ENCODE data around the gene RFT1.

Gene RFT1

GRCh38 chr3:53160660-53161449 lies 30.6 kb upstream of the RFT1 start, which contains the start of gene PRKCD:
PRKCD (plus strand) TSS chr3:53161209; CDS start chr3:53178423, 17,214 bp downstream.
- no peaks in the 10 kb centered on the region for H3K9me3 ChIP-seq (ENCODE audit: low read depth, low read length)
- H3K36me3 ChIP-seq (ENCODE audit: insufficient read depth, low read length) = no peaks in the 10 kb centered on the region
- no peak within 1 kb of the TSS for H3K27ac ChIP-seq
- H3K4me3 ChIP-seq = peak within 1 kb of the TSS; percentile 77
- peak within 1 kb of the TSS; percentile 26 for H3K9ac ChIP-seq (ENCODE audit: insufficient read length)
- DNase-seq (ENCODE audit: low read depth, low spot score) = no peak
- TF ChIP-seq FOXP2 (optimal IDR thresholded peaks at IDR 0.05; ENCODE audit: control extremely low read depth, extremely low read length, insufficient read depth) (no peak), POLR2AphosphoS5 (IDR thresholded peaks at IDR 0.05; ENCODE audit: borderline replicate concordance, low read depth, low read length) (no peak), EZH2 (IDR thresholded peaks at IDR 0.05) (no peak)

GRCh38 chr3:53160061-53160659 lies 29.9 kb upstream of the RFT1 start:
- DNase-seq (ENCODE audit: low read depth, low spot score) = no peak
- Histone ChIP-seq H3K27ac (no peak overlapping the region), H3K36me3 (ENCODE audit: insufficient read depth, low read length) (no peaks in the 10 kb centered on the region), H3K9me3 (ENCODE audit: low read depth, low read length) (no peaks in the 10 kb centered on the region), H3K4me3 (no peak overlapping the region), H3K9ac (ENCODE audit: insufficient read length) (no peak overlapping the region)
- TF ChIP-seq EZH2 (IDR thresholded peaks at IDR 0.05) = no peak
- no peak for TF ChIP-seq FOXP2 (optimal IDR thresholded peaks at IDR 0.05; ENCODE audit: control extremely low read depth, extremely low read length, insufficient read depth)
- TF ChIP-seq POLR2AphosphoS5 (IDR thresholded peaks at IDR 0.05; ENCODE audit: borderline replicate concordance, low read depth, low read length) = no peak

DNA sequence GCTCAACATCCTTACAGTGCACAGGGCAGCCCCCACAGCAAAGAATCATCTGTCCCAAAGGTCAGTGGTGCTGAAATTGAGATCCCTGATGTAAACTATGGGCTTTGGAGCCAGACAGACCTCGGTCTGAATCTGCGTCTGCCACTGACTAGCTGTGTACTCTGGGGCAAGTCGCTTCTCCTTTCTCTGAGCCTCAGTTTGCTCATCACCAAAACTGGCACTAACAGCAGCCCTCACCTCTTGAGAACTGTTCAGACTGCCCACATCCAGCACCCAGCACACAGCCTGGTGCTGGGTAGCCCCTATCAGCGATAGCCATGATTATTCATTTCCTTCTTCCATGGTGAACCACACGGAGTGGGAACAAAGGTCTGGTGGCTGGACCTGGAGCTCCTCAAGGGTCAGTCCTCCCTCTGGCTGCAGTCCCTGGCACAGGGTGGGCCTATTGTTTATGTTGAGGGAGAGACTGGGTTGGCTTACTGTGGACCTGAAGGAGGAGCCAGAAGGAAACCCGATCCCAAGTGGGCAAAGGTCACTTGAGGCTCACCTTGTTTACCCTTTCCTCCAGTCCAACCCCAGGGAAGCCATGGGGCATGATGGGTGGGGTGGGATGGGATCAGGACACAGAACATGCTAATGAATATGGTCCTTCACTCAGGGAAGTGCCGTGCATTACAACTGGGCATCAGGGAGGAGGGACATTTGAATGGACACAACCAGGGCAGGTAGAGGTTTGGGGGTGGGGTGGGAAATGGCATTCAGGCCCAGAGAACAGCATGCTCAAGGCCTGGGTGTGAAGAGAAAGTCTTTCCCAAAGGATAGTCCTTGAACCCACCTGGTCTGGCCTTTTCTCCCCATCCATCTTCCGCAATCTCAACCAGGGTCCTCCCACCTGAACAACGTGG lies 29.2 kb upstream of the RFT1 start:
- H3K9ac ChIP-seq (ENCODE audit: insufficient read length) = no peak overlapping the region
- no peak overlapping the region for H3K27ac ChIP-seq
- H3K36me3 ChIP-seq (ENCODE audit: insufficient read depth, low read length) = no peaks in the 10 kb centered on the region
- TF ChIP-seq POLR2AphosphoS5 (IDR thresholded peaks at IDR 0.05; ENCODE audit: borderline replicate concordance, low read depth, low read length) = no peak
- no peak for TF ChIP-seq FOXP2 (optimal IDR thresholded peaks at IDR 0.05; ENCODE audit: control extremely low read depth, extremely low read length, insufficient read depth)
- no peak for TF ChIP-seq EZH2 (IDR thresholded peaks at IDR 0.05)
- H3K9me3 ChIP-seq (ENCODE audit: low read depth, low read length) = no peaks in the 10 kb centered on the region
- no peak overlapping the region for H3K4me3 ChIP-seq
- no peak for DNase-seq (ENCODE audit: low read depth, low spot score)

DNA sequence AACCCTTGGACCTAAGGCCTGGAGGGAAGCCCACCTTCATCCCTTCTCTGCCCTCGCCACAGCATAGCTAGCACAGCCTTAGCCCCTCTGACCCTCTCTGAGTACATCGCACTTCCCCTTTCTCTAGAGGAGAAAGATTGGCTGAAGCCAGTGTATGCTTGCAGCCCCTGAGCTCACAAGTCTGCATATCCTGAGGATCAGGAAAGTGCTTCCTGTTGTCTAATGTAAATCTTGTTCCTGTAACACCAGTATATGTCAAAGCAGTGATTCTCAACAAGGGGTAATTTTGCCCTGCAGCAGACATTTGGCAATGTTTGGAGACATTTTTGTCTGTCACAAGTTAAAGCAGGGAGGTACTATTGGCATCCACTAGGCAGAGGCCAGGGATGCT lies 28.5 kb upstream of the RFT1 start:
- DNase-seq (ENCODE audit: low read depth, low spot score) = no peak
- Histone ChIP-seq H3K9ac (ENCODE audit: insufficient read length) (no peak overlapping the region), H3K9me3 (ENCODE audit: low read depth, low read length) (no peaks in the 10 kb centered on the region), H3K36me3 (ENCODE audit: insufficient read depth, low read length) (no peaks in the 10 kb centered on the region), H3K4me3 (no peak overlapping the region), H3K27ac (no peak overlapping the region)
- TF ChIP-seq EZH2 (IDR thresholded peaks at IDR 0.05) = no peak
- no peak for TF ChIP-seq POLR2AphosphoS5 (IDR thresholded peaks at IDR 0.05; ENCODE audit: borderline replicate concordance, low read depth, low read length)
- no peak for TF ChIP-seq FOXP2 (optimal IDR thresholded peaks at IDR 0.05; ENCODE audit: control extremely low read depth, extremely low read length, insufficient read depth)

DNA sequence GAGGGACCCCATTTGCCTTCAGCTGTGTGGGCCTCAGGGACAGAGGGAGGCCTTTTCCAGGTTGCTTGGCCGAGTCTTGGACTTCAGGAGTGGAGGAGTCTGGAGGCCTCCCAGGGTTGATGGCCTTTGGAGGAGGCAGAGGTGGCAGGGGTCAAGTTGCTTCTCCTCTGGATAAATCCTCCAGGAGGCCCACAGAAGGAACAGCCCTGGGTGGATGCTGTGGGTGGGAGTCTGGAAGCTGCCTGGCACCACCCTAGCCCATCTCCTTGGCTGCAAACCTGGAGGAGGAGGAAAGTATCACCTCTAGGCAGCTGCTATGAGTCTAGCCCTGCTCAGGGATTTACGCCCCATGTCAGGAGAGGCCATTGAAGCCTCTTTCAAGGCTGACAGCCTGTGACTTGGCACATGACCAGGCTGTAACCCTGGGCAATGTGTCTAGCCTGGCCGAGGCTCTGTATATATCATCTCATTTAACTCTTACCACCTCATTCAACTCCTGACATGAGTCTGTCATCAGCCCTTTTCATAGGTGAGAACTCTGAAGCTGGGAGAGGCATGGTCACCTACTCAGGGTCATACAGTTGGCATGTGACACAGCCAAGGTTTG lies 27.8 kb upstream of the RFT1 start:
- Histone ChIP-seq H3K4me3 (no peak overlapping the region), H3K36me3 (ENCODE audit: insufficient read depth, low read length) (no peaks in the 10 kb centered on the region), H3K27ac (no peak overlapping the region), H3K9ac (ENCODE audit: insufficient read length) (no peak overlapping the region), H3K9me3 (ENCODE audit: low read depth, low read length) (no peaks in the 10 kb centered on the region)
- TF ChIP-seq EZH2 (IDR thresholded peaks at IDR 0.05) (no peak), FOXP2 (optimal IDR thresholded peaks at IDR 0.05; ENCODE audit: control extremely low read depth, extremely low read length, insufficient read depth) (no peak), POLR2AphosphoS5 (IDR thresholded peaks at IDR 0.05; ENCODE audit: borderline replicate concordance, low read depth, low read length) (no peak)
- no peak for DNase-seq (ENCODE audit: low read depth, low spot score)

GRCh38 chr3:53156368-53156834 lies 26.2 kb upstream of the RFT1 start:
- no peaks in the 10 kb centered on the region for H3K9me3 ChIP-seq (ENCODE audit: low read depth, low read length)
- TF ChIP-seq POLR2AphosphoS5 (IDR thresholded peaks at IDR 0.05; ENCODE audit: borderline replicate concordance, low read depth, low read length) = no peak
- no peak for TF ChIP-seq FOXP2 (optimal IDR thresholded peaks at IDR 0.05; ENCODE audit: control extremely low read depth, extremely low read length, insufficient read depth)
- no peak for TF ChIP-seq EZH2 (IDR thresholded peaks at IDR 0.05)
- no peak overlapping the region for H3K27ac ChIP-seq
- DNase-seq (ENCODE audit: low read depth, low spot score) = no peak
- H3K36me3 ChIP-seq (ENCODE audit: insufficient read depth, low read length) = no peaks in the 10 kb centered on the region
- H3K9ac ChIP-seq (ENCODE audit: insufficient read length) = no peak overlapping the region
- no peak overlapping the region for H3K4me3 ChIP-seq

GRCh38 chr3:53155760-53156159 lies 25.5 kb upstream of the RFT1 start:
- no peak overlapping the region for H3K27ac ChIP-seq
- H3K9ac ChIP-seq (ENCODE audit: insufficient read length) = no peak overlapping the region
- H3K9me3 ChIP-seq (ENCODE audit: low read depth, low read length) = no peaks in the 10 kb centered on the region
- no peaks in the 10 kb centered on the region for H3K36me3 ChIP-seq (ENCODE audit: insufficient read depth, low read length)
- DNase-seq (ENCODE audit: low read depth, low spot score) = no peak
- no peak overlapping the region for H3K4me3 ChIP-seq
- no peak for TF ChIP-seq EZH2 (IDR thresholded peaks at IDR 0.05)
- no peak for TF ChIP-seq FOXP2 (optimal IDR thresholded peaks at IDR 0.05; ENCODE audit: control extremely low read depth, extremely low read length, insufficient read depth)
- TF ChIP-seq POLR2AphosphoS5 (IDR thresholded peaks at IDR 0.05; ENCODE audit: borderline replicate concordance, low read depth, low read length) = no peak
